ENCODE results near the gene ABHD17A. TPM values are rescaled to one million over a fixed set of nuclear protein-coding genes. Genes with fewer than 3 reads are reported as not detected.

The ABHD17A gene
- total and polyA plus RNA-seq, 9 of the 15 experiments (the other 6 are each of a cell fraction or from before 2014, with no cell fraction given) = 0.04 to 135 (median 21.8) TPM; not detected in 1

DNA sequence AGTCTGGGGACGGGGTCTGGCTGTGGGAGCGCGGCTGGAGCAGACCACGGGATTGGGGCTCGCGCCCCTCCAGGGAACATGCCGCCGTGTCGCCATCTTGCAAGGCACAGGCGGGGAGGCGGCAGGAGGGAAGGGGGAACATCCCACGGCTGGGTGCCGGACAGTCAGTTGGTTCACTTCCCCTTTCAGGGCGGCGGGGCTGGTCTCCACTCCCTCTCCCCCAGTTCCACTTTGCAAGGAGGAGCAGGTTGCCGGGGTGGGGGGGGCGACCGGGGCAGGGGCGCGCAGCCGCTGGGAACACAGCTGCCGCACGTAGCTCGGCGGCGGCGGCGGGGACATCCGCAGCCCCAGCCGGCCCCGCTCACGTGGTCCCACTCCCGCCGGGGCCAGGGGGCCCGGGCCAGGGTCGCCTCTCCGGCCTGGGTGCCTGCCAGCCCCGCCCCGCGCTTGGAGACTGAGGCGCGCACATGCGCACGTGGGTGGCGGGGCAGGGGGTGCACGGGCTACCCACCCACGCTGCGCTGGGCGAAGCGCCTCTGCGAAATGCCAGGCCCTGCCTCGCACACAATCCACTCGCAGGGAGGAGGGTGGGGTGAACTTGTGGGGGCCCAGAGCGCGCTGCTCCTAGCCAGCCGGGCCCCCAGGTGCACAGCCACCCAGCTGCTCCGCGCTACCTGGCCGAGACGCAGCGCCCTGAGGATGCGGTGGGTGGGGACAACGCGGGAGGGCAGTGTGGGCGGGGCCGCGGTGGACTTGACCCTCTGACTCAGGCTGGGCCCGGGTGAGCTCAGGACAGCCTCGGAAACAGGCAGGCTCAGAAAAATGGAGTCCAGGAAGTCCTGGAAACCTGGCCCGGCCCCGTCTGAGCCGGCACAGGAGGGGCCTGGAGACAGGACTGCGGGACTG, 28.3 kb downstream of the ABHD17A start (continued):
- TF ChIP-seq, protein P1, sequence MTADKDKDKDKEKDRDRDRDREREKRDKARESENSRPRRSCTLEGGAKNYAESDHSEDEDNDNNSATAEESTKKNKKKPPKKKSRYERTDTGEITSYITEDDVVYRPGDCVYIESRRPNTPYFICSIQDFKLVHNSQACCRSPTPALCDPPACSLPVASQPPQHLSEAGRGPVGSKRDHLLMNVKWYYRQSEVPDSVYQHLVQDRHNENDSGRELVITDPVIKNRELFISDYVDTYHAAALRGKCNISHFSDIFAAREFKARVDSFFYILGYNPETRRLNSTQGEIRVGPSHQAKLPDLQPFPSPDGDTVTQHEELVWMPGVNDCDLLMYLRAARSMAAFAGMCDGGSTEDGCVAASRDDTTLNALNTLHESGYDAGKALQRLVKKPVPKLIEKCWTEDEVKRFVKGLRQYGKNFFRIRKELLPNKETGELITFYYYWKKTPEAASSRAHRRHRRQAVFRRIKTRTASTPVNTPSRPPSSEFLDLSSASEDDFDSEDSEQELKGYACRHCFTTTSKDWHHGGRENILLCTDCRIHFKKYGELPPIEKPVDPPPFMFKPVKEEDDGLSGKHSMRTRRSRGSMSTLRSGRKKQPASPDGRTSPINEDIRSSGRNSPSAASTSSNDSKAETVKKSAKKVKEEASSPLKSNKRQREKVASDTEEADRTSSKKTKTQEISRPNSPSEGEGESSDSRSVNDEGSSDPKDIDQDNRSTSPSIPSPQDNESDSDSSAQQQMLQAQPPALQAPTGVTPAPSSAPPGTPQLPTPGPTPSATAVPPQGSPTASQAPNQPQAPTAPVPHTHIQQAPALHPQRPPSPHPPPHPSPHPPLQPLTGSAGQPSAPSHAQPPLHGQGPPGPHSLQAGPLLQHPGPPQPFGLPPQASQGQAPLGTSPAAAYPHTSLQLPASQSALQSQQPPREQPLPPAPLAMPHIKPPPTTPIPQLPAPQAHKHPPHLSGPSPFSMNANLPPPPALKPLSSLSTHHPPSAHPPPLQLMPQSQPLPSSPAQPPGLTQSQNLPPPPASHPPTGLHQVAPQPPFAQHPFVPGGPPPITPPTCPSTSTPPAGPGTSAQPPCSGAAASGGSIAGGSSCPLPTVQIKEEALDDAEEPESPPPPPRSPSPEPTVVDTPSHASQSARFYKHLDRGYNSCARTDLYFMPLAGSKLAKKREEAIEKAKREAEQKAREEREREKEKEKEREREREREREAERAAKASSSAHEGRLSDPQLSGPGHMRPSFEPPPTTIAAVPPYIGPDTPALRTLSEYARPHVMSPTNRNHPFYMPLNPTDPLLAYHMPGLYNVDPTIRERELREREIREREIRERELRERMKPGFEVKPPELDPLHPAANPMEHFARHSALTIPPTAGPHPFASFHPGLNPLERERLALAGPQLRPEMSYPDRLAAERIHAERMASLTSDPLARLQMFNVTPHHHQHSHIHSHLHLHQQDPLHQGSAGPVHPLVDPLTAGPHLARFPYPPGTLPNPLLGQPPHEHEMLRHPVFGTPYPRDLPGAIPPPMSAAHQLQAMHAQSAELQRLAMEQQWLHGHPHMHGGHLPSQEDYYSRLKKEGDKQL (CRISPR knock-in tag; IDR thresholded peaks at IDR 0.05; ENCODE audit: borderline replicate concordance) = no peak
- TF ChIP-seq TCF7L2 (IDR thresholded peaks at IDR 0.05; ENCODE audit: low read depth, low read length) (no peak), CREB1 (IDR thresholded peaks at IDR 0.05) (0 out of 2 replicates have a peak, but pooled peaks have one; percentile 14), CREB1 (CRISPR knock-in tag; IDR thresholded peaks at IDR 0.05) (no peak; the same call in none of the 2 replicates), BRD4 (IDR thresholded peaks at IDR 0.05) (no peak), GATAD2A (IDR thresholded peaks at IDR 0.05) (0 out of 2 replicates have a peak, but pooled peaks have one; percentile 58), POLR2AphosphoS5 (IDR thresholded peaks at IDR 0.05; ENCODE audit: control insufficient read depth, insufficient read depth, low read depth, low read length) (no peak), ZNF707 (CRISPR knock-in tag; conservative IDR thresholded peaks at IDR 0.05) (no peak), ZNF316 (IDR thresholded peaks at IDR 0.05) (no peak), RBBP5 (IDR thresholded peaks at IDR 0.05; ENCODE audit: borderline replicate concordance, insufficient read depth, low read length, poor library complexity, severe bottlenecking) (peak; percentile 58), ZNF695 (CRISPR knock-in tag; IDR thresholded peaks at IDR 0.05) (no peak), THRAP3 (IDR thresholded peaks at IDR 0.05; ENCODE audit: borderline replicate concordance) (no peak)
- TF ChIP-seq, protein P2, sequence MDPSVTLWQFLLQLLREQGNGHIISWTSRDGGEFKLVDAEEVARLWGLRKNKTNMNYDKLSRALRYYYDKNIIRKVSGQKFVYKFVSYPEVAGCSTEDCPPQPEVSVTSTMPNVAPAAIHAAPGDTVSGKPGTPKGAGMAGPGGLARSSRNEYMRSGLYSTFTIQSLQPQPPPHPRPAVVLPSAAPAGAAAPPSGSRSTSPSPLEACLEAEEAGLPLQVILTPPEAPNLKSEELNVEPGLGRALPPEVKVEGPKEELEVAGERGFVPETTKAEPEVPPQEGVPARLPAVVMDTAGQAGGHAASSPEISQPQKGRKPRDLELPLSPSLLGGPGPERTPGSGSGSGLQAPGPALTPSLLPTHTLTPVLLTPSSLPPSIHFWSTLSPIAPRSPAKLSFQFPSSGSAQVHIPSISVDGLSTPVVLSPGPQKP (CRISPR knock-in tag; IDR thresholded peaks at IDR 0.05) = no peak
- TF ChIP-seq, protein P3, sequence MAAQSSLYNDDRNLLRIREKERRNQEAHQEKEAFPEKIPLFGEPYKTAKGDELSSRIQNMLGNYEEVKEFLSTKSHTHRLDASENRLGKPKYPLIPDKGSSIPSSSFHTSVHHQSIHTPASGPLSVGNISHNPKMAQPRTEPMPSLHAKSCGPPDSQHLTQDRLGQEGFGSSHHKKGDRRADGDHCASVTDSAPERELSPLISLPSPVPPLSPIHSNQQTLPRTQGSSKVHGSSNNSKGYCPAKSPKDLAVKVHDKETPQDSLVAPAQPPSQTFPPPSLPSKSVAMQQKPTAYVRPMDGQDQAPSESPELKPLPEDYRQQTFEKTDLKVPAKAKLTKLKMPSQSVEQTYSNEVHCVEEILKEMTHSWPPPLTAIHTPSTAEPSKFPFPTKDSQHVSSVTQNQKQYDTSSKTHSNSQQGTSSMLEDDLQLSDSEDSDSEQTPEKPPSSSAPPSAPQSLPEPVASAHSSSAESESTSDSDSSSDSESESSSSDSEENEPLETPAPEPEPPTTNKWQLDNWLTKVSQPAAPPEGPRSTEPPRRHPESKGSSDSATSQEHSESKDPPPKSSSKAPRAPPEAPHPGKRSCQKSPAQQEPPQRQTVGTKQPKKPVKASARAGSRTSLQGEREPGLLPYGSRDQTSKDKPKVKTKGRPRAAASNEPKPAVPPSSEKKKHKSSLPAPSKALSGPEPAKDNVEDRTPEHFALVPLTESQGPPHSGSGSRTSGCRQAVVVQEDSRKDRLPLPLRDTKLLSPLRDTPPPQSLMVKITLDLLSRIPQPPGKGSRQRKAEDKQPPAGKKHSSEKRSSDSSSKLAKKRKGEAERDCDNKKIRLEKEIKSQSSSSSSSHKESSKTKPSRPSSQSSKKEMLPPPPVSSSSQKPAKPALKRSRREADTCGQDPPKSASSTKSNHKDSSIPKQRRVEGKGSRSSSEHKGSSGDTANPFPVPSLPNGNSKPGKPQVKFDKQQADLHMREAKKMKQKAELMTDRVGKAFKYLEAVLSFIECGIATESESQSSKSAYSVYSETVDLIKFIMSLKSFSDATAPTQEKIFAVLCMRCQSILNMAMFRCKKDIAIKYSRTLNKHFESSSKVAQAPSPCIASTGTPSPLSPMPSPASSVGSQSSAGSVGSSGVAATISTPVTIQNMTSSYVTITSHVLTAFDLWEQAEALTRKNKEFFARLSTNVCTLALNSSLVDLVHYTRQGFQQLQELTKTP (IDR thresholded peaks at IDR 0.05; ENCODE audit: low read depth in 1 of 2, partially characterized antibody in 2 of 2) = no peak
- TF ChIP-seq, protein P4, sequence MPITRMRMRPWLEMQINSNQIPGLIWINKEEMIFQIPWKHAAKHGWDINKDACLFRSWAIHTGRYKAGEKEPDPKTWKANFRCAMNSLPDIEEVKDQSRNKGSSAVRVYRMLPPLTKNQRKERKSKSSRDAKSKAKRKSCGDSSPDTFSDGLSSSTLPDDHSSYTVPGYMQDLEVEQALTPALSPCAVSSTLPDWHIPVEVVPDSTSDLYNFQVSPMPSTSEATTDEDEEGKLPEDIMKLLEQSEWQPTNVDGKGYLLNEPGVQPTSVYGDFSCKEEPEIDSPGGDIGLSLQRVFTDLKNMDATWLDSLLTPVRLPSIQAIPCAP (CRISPR knock-in tag; IDR thresholded peaks at IDR 0.05; ENCODE audit: borderline replicate concordance) = no peak

Measured in K562 (cell line).